ENCODE results near the gene TMEM37.
"Not testable (repeated sequence)": the region's sequence is repeated elsewhere in the genome, so short reads cannot be mapped to it uniquely, and the experiment has no call there.

Gene TMEM37

DNA sequence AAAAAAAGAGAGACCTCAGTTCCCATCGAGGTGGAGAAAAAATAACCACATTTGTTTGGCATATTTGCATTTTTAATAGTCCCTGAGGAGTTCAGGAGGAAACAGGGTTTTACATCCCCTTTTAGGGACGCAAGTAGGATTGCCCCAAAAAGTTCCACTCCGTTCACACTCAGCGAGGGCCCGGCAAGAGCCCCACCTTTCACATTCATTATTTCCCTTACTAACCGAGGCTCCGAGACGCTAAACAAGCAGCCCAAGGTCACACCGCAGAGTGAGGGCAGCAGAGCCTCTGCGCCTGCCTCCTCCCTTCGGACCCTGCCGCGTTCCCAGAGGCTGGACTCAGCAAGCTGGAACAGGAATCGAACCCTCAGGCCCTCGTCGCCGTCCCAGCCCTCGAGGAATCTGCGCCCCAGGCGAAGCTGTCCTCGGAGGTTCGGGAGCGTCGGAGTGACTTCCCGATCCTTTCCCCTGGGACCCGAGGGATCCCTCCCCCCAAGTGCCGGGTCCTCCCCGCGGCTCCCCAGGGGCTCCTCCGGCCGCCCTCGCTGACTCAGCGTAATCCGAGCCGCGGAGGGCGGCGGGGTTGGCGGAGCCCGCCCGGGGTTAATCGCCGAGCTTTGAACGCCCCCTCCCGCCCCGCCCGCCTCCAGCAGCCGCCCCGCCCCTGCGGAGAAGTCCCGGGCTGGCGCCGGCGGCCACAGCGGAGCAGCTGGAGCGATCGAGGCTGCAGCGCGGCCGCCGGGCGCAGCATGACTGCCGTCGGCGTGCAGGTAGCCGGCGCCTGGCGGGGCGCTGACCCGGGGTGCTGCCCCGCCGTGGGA, at the start of gene TMEM37:
Gene TMEM37 (plus strand): TSS at position 700 of the 821 bp plus-strand sequence. CDS start 50 bp downstream, at position 750.
- DNase-seq (ENCODE audit: low read depth, low spot score): no peak

GRCh38 chr2:119383410-119384140, 48.1 kb upstream of the TMEM37 start:
- no peak for DNase-seq (ENCODE audit: low read depth, low spot score)

DNA sequence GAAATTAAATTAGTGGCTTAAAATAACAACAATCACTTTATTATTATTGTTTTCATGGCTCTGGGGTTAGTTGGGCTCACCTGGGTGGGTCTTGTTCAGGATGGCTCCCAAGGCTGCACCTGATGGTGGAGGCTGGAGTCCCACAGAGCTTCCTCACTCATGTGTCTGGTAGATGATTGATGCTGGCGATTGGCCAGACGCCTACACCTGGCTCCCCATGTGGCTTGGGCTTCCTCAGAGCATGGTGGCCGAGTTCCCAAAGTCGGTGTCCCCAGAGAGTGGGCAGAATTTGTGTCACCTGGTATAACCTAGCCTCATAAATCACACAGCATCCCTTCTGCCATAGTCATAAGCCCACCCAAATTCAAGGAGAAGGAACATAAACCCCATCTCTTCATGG, 46.7 kb upstream of the TMEM37 start:
- DNase-seq (ENCODE audit: low read depth, low spot score): no peak

GRCh38 chr2:119385466-119385865, 46.2 kb upstream of the TMEM37 start:
- no peak for DNase-seq (ENCODE audit: low read depth, low spot score)

DNA sequence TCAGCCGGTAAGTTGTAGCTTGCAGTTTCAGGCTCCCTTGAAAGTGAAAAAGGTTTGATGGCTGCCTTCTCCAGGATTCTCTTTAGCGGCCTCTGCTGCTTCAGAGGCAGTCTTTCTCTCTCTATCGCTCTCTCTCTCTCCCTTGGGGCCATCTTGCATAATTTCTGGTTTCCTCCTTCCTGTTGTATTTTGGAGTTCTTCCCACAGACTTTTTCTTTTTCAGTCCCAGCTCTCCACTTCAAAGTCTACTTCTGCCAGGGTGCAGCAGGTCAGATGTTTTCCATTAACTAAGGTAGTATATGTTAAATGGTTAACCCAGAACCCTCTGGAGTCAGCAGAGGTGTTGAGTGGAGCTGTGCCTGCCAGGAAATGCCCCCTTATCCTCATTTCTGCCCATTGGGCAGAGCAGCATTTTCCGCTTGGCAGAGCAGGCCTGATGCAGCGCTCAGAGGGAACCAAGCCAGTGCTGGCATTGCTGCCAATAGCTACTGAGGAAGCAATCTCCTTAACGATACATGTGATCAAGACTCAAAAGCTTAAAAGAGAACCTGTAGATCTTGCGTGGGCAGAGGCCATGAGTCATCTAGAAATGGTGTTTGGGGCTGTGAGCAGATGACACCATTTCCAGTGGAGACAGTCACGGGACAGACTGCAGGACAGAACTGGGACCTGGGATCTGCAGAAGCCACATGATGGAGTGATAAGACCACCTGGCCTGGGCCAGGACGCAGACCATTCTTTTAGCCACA, 44.1 kb upstream of the TMEM37 start:
- no peak for DNase-seq (ENCODE audit: low read depth, low spot score)

DNA sequence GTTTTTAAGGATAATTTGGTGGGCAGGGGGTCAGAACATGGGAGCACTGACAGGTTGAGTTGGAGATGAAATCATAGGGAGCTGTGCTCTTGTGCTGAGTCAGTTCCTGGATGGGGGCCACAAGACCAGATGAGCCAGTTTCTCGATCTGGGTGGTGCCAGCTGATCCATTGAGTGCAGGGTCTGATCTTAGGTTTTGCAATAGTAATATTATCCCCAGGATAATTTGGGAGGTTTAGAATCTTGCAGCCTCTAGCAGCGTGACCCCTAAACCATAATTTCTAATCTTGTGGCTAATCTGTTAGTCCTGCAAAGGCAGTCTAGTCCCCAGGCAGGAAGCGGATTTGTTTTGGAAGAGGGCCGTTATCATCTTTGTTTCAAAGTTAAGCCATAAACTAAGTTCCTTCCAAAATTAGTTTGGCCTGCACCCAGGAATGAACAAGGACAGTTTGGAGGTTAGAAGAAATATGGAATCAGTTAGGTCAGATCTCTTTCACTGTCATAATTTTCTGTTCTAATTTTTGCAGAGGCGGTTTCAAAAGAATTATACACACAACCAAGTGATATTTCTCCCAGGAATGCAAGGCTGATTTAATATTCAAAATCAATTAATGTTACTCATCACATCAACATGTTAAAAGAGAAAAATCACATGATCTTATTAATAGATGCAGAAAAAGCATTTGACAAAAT, 41.9 kb upstream of the TMEM37 start:
- no peak for DNase-seq (ENCODE audit: low read depth, low spot score)

DNA sequence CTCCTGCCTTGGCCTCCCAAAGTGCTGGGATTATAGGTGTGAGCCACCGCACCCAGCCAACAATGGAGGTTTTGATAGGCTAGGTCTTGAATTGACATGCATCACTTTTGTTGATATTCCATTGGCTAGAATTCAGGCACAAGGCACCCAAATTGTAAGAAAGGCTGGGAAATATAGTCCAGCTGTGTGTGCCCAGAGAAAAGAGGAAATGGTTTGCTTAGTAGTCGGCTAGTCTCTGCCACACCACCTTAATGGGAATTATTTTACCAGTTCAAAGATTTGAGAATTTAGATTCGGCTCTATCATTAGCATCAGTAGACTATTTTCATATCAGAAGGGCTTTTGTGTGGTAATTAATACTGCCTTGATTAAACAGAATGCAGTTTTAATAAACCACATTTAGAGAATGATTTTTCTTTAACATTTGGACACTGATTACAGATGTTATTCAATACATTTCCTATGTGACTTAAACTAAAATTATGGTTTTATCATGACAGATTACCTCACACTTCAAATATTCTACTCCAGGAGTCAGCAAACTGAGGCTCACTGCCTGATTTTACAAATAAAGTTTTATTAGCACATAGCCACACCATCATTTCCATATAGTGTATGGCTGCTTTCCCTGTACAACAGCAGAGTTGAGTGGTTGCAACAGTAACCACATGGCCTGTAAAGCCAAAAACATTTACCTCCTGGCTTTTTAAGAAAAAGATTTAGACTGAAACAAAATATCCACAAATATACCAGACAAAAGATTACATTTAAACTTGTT, 37.5 kb upstream of the TMEM37 start:
- no peak for DNase-seq (ENCODE audit: low read depth, low spot score)

DNA sequence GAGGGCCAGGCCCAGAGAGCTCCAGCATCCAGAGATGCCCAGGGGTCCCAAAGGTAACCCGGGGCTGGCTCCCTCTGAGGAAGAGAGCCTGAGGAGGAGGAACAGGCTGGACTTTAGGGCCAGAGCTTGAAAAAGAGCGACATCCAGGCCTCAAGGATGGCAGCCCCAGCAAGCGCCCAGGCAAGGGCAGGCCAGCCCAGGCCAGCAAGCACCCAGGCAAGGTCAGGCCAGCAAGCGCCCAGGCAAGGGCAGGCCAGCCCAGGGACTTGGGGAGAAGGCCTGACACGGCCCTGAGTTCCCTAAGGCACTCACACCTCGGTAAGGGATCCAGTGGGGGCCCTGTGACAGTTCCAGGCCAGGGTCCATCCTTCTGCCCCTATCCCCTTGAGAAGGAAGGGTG, 34.5 kb upstream of the TMEM37 start:
- DNase-seq (ENCODE audit: low read depth, low spot score): no peak

DNA sequence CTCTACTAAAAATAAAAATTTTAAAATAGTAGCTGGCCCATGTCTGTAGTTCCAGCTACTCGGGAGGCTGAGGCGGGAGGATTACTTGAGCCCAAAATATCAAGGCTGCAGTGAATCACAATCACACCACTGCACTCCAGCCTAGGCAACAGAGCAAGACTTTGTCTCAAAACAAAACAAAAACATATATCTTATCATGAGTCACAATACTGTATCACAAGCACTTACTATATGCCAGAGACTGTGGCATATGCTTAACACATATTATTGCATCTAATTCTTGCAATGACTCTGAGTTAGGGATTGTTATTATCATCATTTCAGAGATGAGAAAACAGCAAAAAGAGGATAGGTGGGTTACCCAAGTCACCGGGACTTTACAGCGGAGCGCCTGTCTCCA, 29.5 kb upstream of the TMEM37 start:
- DNase-seq (ENCODE audit: low read depth, low spot score): no peak

GRCh38 chr2:119402645-119403560, 28.8 kb upstream of the TMEM37 start:
- no peak for DNase-seq (ENCODE audit: low read depth, low spot score)

GRCh38 chr2:119403618-119404017, 28.0 kb upstream of the TMEM37 start:
- DNase-seq (ENCODE audit: low read depth, low spot score): not testable (repeated sequence)

GRCh38 chr2:119405151-119405550, 26.5 kb upstream of the TMEM37 start:
- no peak for DNase-seq (ENCODE audit: low read depth, low spot score)

- no peak for DNase-seq (ENCODE audit: low read depth, low spot score)
Observed at GRCh38 chr2:119407430-119408220, 24.0 kb upstream of the TMEM37 start.

GRCh38 chr2:119408221-119408619, 23.4 kb upstream of the TMEM37 start:
- no peak for DNase-seq (ENCODE audit: low read depth, low spot score)

DNA sequence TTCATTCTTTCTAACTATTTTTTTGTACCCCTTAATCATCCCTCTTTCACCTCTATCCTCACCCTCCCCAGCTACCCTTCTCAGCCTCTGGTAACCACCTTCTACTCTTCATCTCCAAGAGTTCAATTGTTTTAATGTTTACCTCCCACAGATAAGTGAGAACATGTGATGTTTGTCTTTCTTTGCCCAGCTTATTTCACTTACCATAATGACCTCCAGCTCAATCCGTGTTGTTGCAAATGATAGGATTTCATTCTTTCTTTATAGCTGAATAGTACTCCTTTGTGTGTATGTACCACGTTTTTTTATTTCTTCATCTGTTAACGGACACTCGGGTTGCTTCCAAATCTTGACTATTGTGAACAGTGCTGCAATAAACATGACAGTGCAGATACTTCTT, 22.1 kb upstream of the TMEM37 start:
- no peak for DNase-seq (ENCODE audit: low read depth, low spot score)

- no peak for DNase-seq (ENCODE audit: low read depth, low spot score)
Observed at GRCh38 chr2:119414894-119415293, 16.8 kb upstream of the TMEM37 start.

DNA sequence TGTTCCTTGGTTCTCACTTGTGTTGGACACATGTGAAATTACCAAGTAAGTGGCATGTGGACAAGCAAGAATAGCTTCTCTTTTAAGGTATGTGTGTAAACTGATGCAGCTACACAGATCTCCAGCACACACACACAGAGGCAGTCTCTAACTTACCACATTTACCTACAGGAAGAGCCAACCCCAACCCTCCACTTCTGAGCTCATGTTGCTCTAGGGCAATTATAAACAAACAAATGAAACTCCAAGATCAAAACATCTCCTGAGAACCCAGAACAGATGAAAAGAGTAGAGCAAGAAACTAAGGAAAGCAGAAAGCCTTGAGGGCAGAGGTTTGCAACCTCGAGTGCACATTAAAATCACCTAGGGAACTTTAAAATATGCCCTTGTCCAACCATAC, 16.0 kb upstream of the TMEM37 start:
- DNase-seq (ENCODE audit: low read depth, low spot score): no peak

GRCh38 chr2:119416299-119416923, 15.2 kb upstream of the TMEM37 start:
- no peak for DNase-seq (ENCODE audit: low read depth, low spot score)

DNA sequence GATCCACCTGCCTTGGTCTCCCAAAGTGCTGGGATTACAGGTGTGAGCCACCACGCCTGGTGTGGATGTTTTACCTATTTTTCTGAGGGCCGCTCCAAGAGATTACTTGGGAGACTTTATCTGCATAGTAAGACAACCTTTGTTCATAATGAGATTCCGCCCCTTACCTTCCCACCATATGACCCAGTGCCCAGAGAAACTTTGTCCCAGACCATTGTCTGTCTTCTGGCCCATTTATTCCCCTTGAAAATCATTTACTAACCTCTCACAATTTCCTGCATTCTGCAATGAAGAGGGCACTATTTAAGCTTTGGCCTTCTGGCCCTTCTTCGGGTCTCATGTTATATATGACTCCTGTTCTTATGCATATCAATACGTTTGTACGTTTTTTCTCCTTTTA, 13.7 kb upstream of the TMEM37 start:
- DNase-seq (ENCODE audit: low read depth, low spot score): no peak

Data from activated naive CD8-positive, alpha-beta T cell treated with anti-CD3 and anti-CD28 coated beads, Interleukin-2, amount 50 U/mL, for 16 hours (primary cell).